ENCODE measurements around the gene NFIA. TPM values are rescaled to one million over a fixed set of nuclear protein-coding genes. Genes with fewer than 3 reads are reported as not detected.
A peak's percentile ranks its signal among the peaks of the same experiment; 100 is the strongest.

The NFIA gene
- total and polyA plus RNA-seq, 2 of the 13 experiments (the other 11 are each of a cell fraction or from before 2014, with no cell fraction given), result 14.7 to 28.5 TPM

GRCh38 chr1:61120246-61120840 lies 38.0 kb downstream of the NFIA start:
- ATAC-seq (no peak), FAIRE-seq (no peak), DNase-seq (ENCODE audit: low spot score) (no peak)
- BruUV-seq (replicated peaks), result TSS peak; percentile 1
- peaks cover 0 to 1% of the 10 kb centered on the region in 2 experiments; a peak in 1 of 5 replicates for H3K36me3 ChIP-seq (replicated peaks in 1 of 2; ENCODE audit: control insufficient read depth in 1 of 2, insufficient read depth in 2 of 2, low read length in 2 of 2)
- no peaks in the 10 kb centered on the region for H4K20me1 ChIP-seq (ENCODE audit: insufficient read depth, low read length)
- peaks cover 98% of the 10 kb centered on the region for H3K79me2 ChIP-seq (ENCODE audit: insufficient read depth, low read length)
- H2AFZ ChIP-seq (ENCODE audit: low read length), result no peak overlapping the region
- TF ChIP-seq HNF1A (IDR thresholded peaks at IDR 0.05; ENCODE audit: low read depth), result 0 out of 2 replicates have a peak, but pooled peaks have one; percentile 5
- TF ChIP-seq HNF1A (CRISPR knock-in tag; IDR thresholded peaks at IDR 0.05; ENCODE audit: borderline replicate concordance), result no peak
- TF ChIP-seq ZNF276 (CRISPR knock-in tag; IDR thresholded peaks at IDR 0.05; ENCODE audit: low read depth), result no peak
- no peaks in the 10 kb centered on the region for H3K9me3 ChIP-seq (ENCODE audit: low read length)
- H3K4me3 ChIP-seq (replicated peaks in 1 of 3; ENCODE audit: insufficient read depth in 1 of 3, low read depth in 2 of 3, low read length in 3 of 3), result peak overlapping the region in 2 of 3 experiments; percentile 18 to 35; a peak in 4 of 6 replicates
- in situ Hi-C loops (cut with HindIII; ENCODE audit: extremely low pct_ligation_motif_present, low pct_unique_long_range_greater_than_20kb) (no loop called here), intact Hi-C loops (cut with micrococcal nuclease; ENCODE audit: unreplicated experiment) (loop anchor here (5.0 kb wide), 1 partner anchor 217 kb away; no protein-coding TSS in a partner anchor)
- H3K9ac ChIP-seq (ENCODE audit: insufficient read depth, low read depth, low read length), result peak overlapping the region; percentile 64
- peak overlapping the region; percentile 66 for H3K4me2 ChIP-seq (ENCODE audit: low read depth, low read length)
- whole genome bisulfite sequencing (ENCODE audit: low lambda C conversion rate), result 27% methylated on average over 5 of the region's 5 CpGs
- no peaks in the 10 kb centered on the region for H3K27me3 ChIP-seq (ENCODE audit: control insufficient read depth in 1 of 2, insufficient read depth in 2 of 2, low read length in 2 of 2)
- peaks cover 95% of the 10 kb centered on the region for H3K4me1 ChIP-seq (ENCODE audit: insufficient read depth, low read length)
- peak overlapping the region; percentile 71 for H3K27ac ChIP-seq (ENCODE audit: extremely low read length, insufficient read depth, low read length)
- POLR2A ChIA-PET, result interaction anchor here (1.0 kb wide), 1 partner anchor 38 kb away, joined by 5 read pairs; the partner anchor contains the start of gene NFIA
- CTCF ChIA-PET (ENCODE audit: low intra/inter-chr PET ratio, low total read pairs), result no interaction called here
